Left cardiac atrium (tissue), 4 donors: Measurements from ENCODE around the gene RPTOR. TPM values are rescaled to one million over a fixed set of nuclear protein-coding genes. Genes with fewer than 3 reads are reported as not detected.
"Not testable (repeated sequence)": the region's sequence is repeated elsewhere in the genome, so short reads cannot be mapped to it uniquely, and the experiment has no call there.

Source experiments
- ATAC-seq, 2 donors: fragments of 200-7000 bp; cut with Tn5 transposase; one replicate each; pipeline ENCODE4 v1.9.1; 2020; ENCODE audit warnings: mild to moderate bottlenecking in 2 of 2, moderate library complexity in 2 of 2
- DNase-seq: peaks from one replicate; pipeline ENCODE4 v3.0.0-alpha.2; 2020
- intact Hi-C, 2 donors: fragments of 100-400 bp; cut with DNase I; formaldehyde crosslinking; loops; one replicate each; pipeline versions ENCODE4 v1.14.1 to v1.15.1; 2022 to 2023
- total RNA-seq, 2 donors: library from RNA; stranded (reverse); fragmentation: NEBNext Ultra II Directional; extraction: Animal tissue kit (Norgen Biotek cat#: 25700); gene quantifications; one replicate each; pipeline ENCODE4 v1.2.1, GENCODE V29; 2021
- donor health status: DM: no; HTN: yes; CAD: no.
- donor health status: DM: no; HTN: yes; CAD: no; lungs with severe emphysema.
- donor health status: DM: yes; HTN: yes; CAD: no.
- donor health status: Dilated cardiomyopathy.

The RPTOR gene
- total RNA-seq, 2 donors from 2014 or later: 18.9 to 22.9 TPM

DNA sequence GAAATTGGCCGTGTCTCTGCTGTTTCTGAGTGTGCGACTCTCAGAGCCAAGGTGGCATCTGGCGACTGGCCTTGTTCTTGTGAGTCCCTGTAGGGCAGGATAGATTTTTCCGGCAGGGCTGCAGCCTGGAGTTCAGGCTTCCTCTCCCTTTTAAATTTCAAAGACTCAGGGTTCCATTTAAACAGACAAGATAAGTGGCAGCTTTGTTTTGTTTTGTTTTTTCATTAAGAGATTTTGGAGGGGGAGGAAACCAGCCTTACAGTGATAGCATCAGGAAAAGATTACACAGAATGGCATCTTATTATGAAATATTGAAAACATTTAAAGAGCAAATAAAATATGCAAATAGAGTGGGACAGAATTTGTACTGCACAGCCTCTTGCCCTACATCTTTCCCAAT, 151.3 kb downstream of the RPTOR start:
- ATAC-seq (no peak), DNase-seq (no peak)
- intact Hi-C loops: no loop called here

GRCh38 chr17:80696456-80696855, 151.8 kb downstream of the RPTOR start:
- no peak for ATAC-seq

GRCh38 chr17:80696964-80697363, 152.3 kb downstream of the RPTOR start:
- DNase-seq (no peak), ATAC-seq (no peak)
- intact Hi-C loops: no loop called here

More at GRCh38 chr17:80696456-80696855, 151.8 kb downstream of the RPTOR start:
- no peak for DNase-seq
- intact Hi-C loops: no loop called here

GRCh38 chr17:80698297-80698696, 153.7 kb downstream of the RPTOR start:
- DNase-seq: no peak
- intact Hi-C loops: no loop called here

DNA sequence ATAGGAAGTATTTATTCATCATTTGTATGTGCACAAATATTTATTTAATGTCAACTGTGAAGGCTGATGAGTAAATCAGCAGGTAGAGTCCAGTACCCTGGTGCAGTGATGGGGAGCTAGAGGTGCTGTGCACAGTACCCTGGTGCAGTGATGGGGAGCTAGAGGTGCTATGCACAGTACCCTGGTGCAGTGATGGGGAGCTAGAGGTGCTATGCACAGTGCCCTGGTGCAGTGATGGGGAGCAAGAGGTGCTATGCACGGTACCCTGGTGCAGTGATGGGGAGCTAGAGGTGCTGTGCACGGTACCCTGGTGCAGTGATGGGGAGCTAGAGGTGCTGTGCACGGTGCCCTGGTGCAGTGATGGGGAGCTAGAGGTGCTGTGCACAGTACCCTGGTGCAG, 154.6 kb downstream of the RPTOR start:
- intact Hi-C loops, DNase-seq, ATAC-seq: not testable (repeated sequence)

More at GRCh38 chr17:80698297-80698696, 153.7 kb downstream of the RPTOR start:
- ATAC-seq: no peak

- DNase-seq: no peak
- ATAC-seq: no peak
- intact Hi-C loops: no loop called here
These were observed 157.1 kb downstream of the RPTOR start for GRCh38 chr17:80701730-80702129.

DNA sequence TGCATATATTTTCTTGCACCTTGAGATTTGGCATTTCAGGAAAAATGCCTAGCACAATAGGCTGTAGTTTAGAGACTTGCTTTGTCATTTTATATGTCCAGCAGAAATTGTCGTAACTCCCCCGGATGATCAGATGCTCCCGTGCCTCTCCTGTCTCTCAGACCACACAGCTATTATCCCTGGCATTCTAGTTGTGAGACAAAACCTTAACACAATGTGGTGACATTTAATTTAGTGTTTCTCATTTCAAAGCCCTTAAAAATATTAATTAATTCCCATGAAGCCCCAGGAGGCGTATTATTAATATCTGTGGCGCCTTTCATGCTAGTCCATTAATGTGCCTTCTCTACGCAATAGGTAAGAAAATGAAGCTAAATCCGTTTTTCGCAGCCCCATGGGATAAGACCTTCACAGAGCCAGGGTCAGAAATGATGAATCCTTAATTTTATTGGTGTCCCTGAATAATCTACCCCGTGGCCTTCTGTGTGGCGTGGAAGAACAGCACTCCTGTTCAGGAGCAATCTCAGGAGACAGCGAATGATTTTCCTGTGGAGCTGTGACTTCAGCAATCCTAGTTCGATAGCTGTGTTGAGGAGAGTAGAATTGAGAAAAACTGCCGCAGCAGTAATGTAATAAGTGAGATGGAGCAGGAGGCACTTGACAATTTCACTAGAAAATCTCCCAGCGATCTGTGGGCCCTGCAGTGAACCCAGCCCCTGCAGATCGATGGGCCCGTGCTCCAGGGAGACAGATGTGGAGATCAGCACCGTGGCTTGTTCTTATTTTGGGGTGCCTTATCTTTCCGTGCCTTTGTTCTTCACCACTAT, 157.9 kb downstream of the RPTOR start:
- ATAC-seq (no peak), DNase-seq (no peak)
- intact Hi-C loops: no loop called here

DNA sequence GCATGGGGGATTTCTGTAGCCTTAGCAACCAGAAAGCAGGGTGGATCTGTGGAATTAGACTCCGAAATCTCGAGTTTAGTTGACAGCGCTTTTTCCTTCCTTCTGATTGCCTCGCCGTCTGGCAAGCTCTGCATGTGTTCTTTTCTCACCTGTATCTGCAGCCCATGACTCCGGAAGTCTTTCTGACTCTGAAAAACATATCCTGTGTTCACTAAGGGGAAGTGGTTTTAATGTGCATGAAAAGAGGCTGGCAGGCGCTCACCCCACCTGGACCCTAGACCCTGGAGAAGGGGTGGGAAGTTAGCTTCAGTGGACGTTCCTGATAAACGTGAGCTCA, 158.5 kb downstream of the RPTOR start:
- DNase-seq (no peak), ATAC-seq (no peak)
- intact Hi-C loops: no loop called here

DNA sequence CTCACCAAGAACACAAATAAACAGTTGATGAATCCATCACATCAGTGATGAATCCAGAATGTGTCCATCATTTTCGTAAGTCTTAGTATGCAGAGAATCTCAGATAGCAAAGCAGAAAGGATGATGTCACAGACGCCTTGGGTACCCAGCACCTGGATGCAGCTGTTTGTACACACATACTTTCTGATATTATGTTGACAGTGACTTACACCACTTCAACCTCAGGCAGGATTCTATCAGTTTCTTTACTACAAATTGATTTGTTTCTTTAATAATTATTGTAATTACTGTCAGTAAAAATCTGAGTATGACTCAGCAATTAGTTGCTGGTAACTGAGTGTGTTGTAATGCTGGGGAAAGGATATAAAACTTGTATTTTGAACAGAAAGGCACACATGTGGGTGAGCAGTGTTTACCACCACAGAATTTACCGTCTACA, 159.8 kb downstream of the RPTOR start:
- intact Hi-C loops: no loop called here
- no peak for ATAC-seq
- no peak for DNase-seq

DNA sequence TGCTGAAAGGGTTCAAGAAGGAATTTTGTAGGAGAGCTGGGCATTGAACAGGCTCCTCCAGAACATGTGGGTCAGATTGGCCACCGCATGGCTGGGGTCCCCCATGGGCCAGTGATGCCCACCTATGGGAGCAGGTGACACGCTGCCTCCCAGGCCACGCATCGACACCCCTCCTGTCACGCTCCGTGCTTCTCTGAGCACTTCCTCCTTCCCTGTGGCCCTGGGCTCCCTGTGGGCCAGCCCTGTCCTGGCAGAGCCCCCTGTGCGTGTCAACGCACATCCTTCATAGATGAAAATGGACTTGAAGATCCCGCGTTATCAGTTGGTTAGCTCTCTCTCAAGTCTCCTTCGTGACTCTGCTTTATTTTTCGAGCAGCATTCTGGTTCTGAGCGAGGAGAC, 160.3 kb downstream of the RPTOR start:
- DNase-seq (no peak), ATAC-seq (no peak)
- intact Hi-C loops: no loop called here

GRCh38 chr17:80705988-80706387, 161.3 kb downstream of the RPTOR start:
- no peak for ATAC-seq
- DNase-seq: no peak
- intact Hi-C loops: no loop called here

DNA sequence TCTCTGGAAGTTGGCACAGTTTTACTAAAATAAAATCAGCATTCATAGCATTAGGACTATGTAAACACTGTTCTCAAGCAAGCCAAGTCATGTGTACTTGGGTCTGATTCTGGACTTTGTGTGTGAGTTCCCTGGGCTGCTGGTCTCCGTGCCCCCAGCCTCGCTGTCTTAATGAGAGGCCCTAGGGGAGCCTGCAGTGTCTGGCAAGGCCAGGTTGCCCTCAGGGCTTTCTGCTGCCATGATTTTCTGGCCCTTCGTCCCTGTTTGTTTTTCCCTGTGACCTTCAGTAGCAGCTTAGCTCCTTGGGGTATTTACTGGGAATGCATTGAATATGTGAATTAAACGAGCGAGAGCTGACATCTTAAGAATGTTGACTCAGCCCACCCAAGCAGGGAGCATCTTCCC, 161.8 kb downstream of the RPTOR start:
- DNase-seq (no peak), ATAC-seq (no peak)
- intact Hi-C loops: no loop called here

DNA sequence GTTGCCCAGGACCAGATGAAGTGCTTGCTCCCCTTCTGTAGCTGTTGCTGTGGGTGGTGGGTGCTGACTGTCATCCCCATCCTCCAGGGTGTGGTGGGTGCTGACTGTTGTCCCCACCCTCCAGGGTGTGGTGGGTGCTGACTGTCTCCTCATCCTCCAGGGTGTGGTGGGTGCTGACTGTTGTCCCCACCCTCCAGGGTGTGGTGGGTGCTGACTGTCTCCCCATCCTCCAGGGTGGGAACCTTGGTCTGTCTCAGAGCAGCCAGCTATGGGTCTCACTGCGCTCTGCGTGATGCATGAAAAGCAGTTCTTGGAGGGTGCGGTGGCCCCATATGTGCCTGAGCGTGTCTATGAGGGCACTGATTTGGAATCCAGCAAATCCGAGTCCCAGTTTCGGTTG, 163.8 kb downstream of the RPTOR start:
- no peak for ATAC-seq
- intact Hi-C loops: no loop called here
- no peak for DNase-seq

DNA sequence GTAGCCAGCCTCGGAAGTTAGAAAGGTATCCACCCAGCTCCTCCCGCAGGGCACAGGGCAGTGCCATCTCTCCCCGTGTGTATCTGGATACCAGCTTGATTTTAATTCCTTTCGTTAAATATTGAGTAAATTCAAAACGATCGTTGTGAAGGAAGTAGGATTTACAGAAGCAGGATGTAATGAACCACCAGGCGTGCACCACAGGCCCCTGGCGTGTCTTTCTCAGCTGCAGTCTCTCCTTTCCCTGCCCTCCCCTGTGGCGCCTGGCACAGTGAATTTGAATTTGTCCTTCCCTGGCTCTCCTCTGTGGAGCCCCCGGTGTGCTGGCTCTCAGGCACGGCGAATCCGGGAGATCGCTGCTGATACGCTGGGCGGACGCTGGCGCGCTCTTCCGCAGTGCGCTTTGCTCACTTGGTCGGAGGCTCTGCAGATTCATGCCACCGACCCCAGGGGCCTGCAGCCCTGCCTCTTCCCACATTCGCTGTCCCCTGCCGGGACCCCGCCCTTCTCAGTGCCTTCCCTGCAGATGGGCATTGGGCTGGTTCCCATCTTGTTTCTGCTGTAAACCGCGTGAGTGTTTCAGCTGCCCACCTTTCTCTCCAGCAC, 164.6 kb downstream of the RPTOR start:
- DNase-seq (no peak), ATAC-seq (no peak)
- intact Hi-C loops: no loop called here

DNA sequence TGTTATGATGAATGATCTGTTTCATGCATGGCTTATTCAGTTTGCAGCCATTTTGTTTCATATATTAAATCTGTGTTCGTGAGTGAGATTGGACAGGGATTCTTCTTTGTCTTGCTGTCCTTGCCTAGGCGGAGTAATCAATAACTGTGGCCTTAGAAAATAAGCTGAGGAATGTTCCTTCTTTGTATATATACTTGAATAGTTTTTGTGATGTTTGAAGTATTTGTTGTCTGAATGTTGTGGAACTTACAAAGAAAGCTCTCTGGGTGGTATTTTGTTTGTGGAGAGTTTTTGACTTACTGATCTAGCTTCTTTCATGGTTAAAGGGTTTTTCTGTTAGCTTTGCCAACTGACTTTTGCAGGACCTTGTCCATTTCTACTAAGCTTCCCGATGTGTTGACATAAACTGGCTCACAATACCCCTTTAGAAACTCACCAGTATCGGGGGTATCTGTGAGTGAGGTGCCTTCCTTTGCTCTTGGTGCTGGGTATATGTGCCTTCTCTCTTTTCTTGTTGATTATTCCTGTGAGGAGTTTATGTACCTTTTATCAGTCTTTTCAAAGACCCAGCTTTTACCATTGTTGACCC, 166.2 kb downstream of the RPTOR start:
- ATAC-seq (no peak), DNase-seq (no peak)
- intact Hi-C loops: no loop called here

- ATAC-seq (no peak), DNase-seq (no peak)
- intact Hi-C loops: no loop called here
These were observed 167.5 kb downstream of the RPTOR start for GRCh38 chr17:80712089-80712488.

DNA sequence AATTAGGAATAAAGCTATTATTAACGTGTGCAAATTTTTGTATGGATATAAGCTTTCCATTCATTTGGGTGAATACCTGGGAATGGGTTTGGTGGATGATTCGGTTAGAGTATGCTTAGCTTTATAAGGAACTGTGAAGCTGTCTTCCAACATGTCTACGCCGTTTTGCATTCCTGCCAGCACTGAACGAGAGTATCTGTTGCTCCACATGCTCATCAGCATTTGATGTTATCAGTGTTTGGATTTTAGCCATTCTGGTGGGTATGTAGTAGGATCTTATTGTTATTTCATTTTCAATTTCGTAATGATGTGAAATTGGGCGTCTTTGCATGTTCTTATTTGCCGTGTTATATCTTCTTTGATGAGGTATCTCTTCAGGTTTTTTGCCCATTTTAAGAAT, 168.0 kb downstream of the RPTOR start:
- no peak for DNase-seq
- no peak for ATAC-seq
- intact Hi-C loops: no loop called here

DNA sequence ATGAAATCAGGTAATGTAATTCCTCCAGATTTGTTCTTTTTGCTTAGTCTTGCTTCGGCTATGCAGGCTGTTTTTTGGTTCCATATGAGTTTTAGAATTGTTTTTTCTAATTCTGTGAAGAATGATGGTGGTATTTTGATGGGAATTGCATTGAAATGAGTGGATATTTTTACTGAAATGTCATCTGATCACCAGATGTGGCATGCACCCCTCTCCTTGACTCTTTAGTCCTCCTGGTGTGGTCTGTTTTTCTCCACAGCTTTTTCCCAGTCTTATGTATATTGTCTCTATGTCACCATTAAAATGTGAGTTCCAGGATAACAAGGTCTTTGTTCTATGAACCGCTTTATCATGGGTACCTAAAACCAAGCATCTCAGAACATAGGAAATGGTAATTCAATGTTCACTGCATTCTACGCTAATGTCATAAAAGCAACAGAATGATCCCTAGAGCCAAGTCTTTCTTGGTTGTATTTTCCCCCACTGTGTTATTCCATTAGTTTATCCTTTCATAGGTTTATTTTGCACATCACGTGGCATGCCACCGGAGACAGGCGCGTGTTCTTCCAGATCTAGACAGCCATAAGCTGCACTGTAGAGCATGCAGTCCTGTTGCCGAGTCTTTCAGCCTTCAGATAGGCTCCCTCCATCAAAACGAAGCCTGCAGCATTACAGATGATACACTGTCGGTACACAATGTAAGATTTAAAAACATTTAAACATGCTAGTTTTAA, 172.5 kb downstream of the RPTOR start:
- DNase-seq: no peak
- intact Hi-C loops: no loop called here
- no peak for ATAC-seq

DNA sequence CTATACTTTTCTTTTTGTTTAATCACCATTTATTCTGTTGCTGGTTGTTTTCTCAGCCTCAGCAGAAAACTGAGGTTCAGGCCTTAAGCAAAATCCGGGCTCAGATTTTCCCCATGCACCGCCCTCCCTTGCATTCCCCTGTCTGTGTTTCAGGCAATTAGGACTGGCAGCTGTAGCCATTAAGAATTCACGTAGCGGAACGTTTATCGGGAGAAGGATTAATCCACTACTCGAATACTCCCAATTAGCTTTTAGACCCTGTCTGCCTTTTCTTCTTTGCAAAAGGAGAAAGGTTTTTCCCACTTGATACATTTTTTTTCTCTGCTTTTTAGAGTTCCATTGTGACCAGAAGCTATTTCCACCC, 173.1 kb downstream of the RPTOR start:
- DNase-seq (no peak), ATAC-seq (no peak)
- intact Hi-C loops: no loop called here

DNA sequence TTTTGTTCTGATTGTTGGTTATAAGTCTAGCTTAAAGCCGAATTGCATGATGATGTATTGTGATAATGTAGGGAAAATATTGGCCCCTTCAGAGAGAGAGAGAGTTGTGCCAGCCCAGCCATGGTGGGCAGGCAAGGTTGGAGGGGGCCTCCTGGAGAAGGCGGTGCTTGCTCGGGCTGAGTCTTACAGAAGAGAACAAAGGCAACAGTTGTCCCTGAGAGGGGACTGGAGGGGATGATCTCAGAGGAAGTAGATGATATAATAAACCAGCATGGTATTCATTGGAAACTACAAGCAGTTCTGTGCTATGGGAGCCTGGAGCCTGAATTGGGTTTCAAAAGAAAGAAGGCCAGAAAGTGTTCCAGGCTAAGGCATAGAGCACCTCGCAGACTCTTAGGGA, 173.8 kb downstream of the RPTOR start:
- intact Hi-C loops: no loop called here
- ATAC-seq: no peak
- DNase-seq: no peak
